Measurements from ENCODE around the gene PFKL.

GRCh38 chr21:44285138-44285992, 14.5 kb upstream of the PFKL start, which contains the start of gene AIRE:
- no peak for TF ChIP-seq REST (IDR thresholded peaks at IDR 0.05)
- TF ChIP-seq, protein P1, sequence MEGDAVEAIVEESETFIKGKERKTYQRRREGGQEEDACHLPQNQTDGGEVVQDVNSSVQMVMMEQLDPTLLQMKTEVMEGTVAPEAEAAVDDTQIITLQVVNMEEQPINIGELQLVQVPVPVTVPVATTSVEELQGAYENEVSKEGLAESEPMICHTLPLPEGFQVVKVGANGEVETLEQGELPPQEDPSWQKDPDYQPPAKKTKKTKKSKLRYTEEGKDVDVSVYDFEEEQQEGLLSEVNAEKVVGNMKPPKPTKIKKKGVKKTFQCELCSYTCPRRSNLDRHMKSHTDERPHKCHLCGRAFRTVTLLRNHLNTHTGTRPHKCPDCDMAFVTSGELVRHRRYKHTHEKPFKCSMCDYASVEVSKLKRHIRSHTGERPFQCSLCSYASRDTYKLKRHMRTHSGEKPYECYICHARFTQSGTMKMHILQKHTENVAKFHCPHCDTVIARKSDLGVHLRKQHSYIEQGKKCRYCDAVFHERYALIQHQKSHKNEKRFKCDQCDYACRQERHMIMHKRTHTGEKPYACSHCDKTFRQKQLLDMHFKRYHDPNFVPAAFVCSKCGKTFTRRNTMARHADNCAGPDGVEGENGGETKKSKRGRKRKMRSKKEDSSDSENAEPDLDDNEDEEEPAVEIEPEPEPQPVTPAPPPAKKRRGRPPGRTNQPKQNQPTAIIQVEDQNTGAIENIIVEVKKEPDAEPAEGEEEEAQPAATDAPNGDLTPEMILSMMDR (IDR thresholded peaks at IDR 0.05) = no peak
- TF ChIP-seq TP53 (CRISPR knock-in tag; IDR thresholded peaks at IDR 0.05) = no peak
- TF ChIP-seq GATA3 (IDR thresholded peaks at IDR 0.05; ENCODE audit: borderline replicate concordance) = no peak
